ENCODE results near the gene MYLIP. TPM values are rescaled to one million over a fixed set of nuclear protein-coding genes. Genes with fewer than 3 reads are reported as not detected.

Gene MYLIP
- total RNA-seq, 1 experiment from 2014 or later = 27.0 TPM

DNA sequence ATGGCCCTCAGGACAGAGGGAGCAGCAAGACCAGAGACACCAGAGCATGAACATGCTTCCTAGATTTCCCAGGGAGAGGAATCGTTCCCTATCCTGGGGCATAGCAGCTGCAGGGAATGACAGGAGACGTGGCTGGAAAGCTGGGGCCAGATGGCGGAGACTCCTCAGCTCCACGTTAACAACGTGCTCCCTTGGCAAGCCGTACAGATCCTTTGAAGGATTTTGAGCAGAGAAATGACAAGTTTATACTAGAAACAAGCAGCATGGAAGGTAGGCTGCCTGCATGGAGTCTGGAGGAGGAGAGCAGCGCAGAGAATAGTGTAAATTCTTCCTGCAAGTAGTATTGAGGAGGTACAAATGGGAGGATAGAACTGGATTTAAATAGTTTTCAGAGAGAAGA, 11.7 kb downstream of the MYLIP start:
- H3K27ac Mint-ChIP-seq = peak overlapping the region in 1 of 3 experiments; percentile 23; a peak in 2 of 7 replicates
- no peak overlapping the region for H3K18ac ChIP-seq (ENCODE audit: insufficient read length, low read depth, low read length)
- no peaks in the 10 kb centered on the region for H3K9me3 ChIP-seq (ENCODE audit: control insufficient read depth, low read depth, low read length)
- H3K27me3 ChIP-seq (ENCODE audit: insufficient read depth, low read length) = no peaks in the 10 kb centered on the region
- no peak overlapping the region for H4K5ac ChIP-seq (ENCODE audit: insufficient read length, low read depth, low read length)
- H3K79me1 ChIP-seq (ENCODE audit: insufficient read depth, low read depth, low read length, poor library complexity, severe bottlenecking) = peaks cover 6% of the 10 kb centered on the region
- H2AFZ ChIP-seq (ENCODE audit: low read length) = no peak overlapping the region
- H3K4me1 Mint-ChIP-seq = peaks cover 31 to 33% of the 10 kb centered on the region in 2 experiments
- no peak overlapping the region for H3K4ac ChIP-seq (ENCODE audit: low read depth, low read length)
- no peak for DNase-seq
- H3T11ph ChIP-seq (ENCODE audit: low read length) = no peak overlapping the region
- H3K4me2 ChIP-seq (ENCODE audit: insufficient read depth, insufficient read length, low read length) = no peak overlapping the region
- H3K36me3 Mint-ChIP-seq (ENCODE audit: insufficient read depth in 1 of 3, low read depth in 3 of 3) = peaks cover 58 to 71% (median 63%) of the 10 kb centered on the region in 3 experiments; a peak in 6 of 7 replicates
- H4K20me1 ChIP-seq (ENCODE audit: control insufficient read depth, insufficient read depth, insufficient read length) = no peaks in the 10 kb centered on the region
- H4K91ac ChIP-seq (ENCODE audit: insufficient read length, low read depth, low read length) = no peak overlapping the region
- no peak overlapping the region for H2BK120ac ChIP-seq (ENCODE audit: low read depth, low read length, poor library complexity, severe bottlenecking)
- no peak overlapping the region for H2AK5ac ChIP-seq (ENCODE audit: insufficient read length, low read length)
- no peak overlapping the region for H3K27ac ChIP-seq (ENCODE audit: insufficient read length, low read depth, low read length)
- no peak overlapping the region for H2BK15ac ChIP-seq (ENCODE audit: low read depth, low read length)
- WGBS (ENCODE audit: extremely low coverage, insufficient read length, low lambda C conversion rate) = no CpG with 5 or more reads among the region's 7 CpGs
- H3K27me3 Mint-ChIP-seq (ENCODE audit: low read depth) = no peaks in the 10 kb centered on the region
- no peak overlapping the region for H3K23ac ChIP-seq (ENCODE audit: insufficient read length, low read depth, low read length)
- H3K56ac ChIP-seq (ENCODE audit: insufficient read length, low read depth, low read length) = no peak overlapping the region
- H3K4me1 ChIP-seq (ENCODE audit: insufficient read depth, low read length) = peaks cover 7% of the 10 kb centered on the region; the same call in 1 of the 2 replicates
- H3K9ac ChIP-seq (ENCODE audit: extremely low read depth, insufficient read length, low read length) = no peak overlapping the region
- H3K79me2 ChIP-seq (ENCODE audit: insufficient read depth, low read length) = peaks cover 5% of the 10 kb centered on the region; the same call in 1 of the 2 replicates
- no peak overlapping the region for H3K14ac ChIP-seq (ENCODE audit: insufficient read depth, low read length)
- H3K9me3 Mint-ChIP-seq = peaks cover 0 to 3% of the 10 kb centered on the region in 2 experiments; a peak in 1 of 5 replicates
- H3K23me2 ChIP-seq (ENCODE audit: insufficient read length, low read depth, low read length, poor library complexity, severe bottlenecking) = no peaks in the 10 kb centered on the region
- TF ChIP-seq, protein P1, sequence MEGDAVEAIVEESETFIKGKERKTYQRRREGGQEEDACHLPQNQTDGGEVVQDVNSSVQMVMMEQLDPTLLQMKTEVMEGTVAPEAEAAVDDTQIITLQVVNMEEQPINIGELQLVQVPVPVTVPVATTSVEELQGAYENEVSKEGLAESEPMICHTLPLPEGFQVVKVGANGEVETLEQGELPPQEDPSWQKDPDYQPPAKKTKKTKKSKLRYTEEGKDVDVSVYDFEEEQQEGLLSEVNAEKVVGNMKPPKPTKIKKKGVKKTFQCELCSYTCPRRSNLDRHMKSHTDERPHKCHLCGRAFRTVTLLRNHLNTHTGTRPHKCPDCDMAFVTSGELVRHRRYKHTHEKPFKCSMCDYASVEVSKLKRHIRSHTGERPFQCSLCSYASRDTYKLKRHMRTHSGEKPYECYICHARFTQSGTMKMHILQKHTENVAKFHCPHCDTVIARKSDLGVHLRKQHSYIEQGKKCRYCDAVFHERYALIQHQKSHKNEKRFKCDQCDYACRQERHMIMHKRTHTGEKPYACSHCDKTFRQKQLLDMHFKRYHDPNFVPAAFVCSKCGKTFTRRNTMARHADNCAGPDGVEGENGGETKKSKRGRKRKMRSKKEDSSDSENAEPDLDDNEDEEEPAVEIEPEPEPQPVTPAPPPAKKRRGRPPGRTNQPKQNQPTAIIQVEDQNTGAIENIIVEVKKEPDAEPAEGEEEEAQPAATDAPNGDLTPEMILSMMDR (conservative IDR thresholded peaks at IDR 0.05) = no peak
- no peak overlapping the region for H2BK20ac ChIP-seq (ENCODE audit: low read depth, low read length, poor library complexity, severe bottlenecking)
- no peak overlapping the region for H4K8ac ChIP-seq (replicated peaks; ENCODE audit: insufficient read length, low read depth, low read length)
- no peak overlapping the region for H2BK5ac ChIP-seq (ENCODE audit: insufficient read length, low read length)
- H3K4me3 Mint-ChIP-seq = no peak overlapping the region
- H2BK12ac ChIP-seq (ENCODE audit: insufficient read length, low read depth, low read length) = no peak overlapping the region
